ENCODE results near the gene MEG3. TPM values are rescaled to one million over a fixed set of nuclear protein-coding genes. Genes with fewer than 3 reads are reported as not detected.

Gene MEG3
- total and polyA plus RNA-seq, 2 of the 8 experiments (the other 6 are each of a cell fraction or from before 2014, with no cell fraction given): 0.17 to 1.1 TPM

DNA sequence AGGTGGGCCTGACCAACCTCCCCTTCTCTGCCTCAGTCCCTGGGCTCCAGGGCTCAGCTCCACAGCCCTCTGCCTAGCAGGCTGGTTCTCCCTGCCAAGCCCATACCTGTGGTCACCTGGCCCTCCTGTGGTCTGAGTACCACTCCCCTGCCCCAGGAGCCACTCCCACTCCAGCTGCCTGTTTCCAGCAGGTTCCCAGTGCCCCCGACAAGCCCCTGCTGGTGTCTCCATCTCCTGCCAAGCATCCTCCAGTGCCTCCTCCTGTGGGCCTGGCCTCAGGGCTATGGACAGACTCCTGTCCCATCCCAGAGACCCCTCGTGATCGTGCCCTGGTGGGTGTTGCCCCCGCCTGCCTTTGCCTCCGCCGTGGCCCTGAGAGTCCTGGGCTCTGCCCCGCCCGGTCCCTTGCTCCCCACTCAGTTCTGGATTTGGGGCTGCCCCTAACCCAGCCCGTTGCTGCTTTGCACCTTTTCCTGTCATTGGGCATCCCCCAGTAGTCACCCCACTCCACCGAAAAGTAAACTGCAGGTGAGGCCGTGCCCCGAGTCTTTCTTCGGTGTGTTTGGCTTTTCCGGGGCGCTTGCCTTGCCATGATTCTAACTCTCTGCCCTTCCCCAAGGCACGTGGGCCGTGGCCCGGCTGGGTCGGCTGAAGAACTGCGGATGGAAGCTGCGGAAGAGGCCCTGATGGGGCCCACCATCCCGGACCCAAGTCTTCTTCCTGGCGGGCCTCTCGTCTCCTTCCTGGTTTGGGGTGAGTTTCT is 9.8 kb downstream of the MEG3 start:
- Histone ChIP-seq H3K23ac (ENCODE audit: insufficient read length) (no peak overlapping the region), H2BK15ac (ENCODE audit: low read length) (no peak overlapping the region), H4K8ac (ENCODE audit: extremely low read depth, insufficient read depth, low read length) (no peak overlapping the region), H3K14ac (ENCODE audit: insufficient read length) (no peak overlapping the region), H4K5ac (ENCODE audit: insufficient read length, low read depth, low read length) (no peak overlapping the region), H2AK5ac (ENCODE audit: low read depth, low read length) (0 out of 2 replicates have a peak overlapping the region, but pooled peaks have one; percentile 75), H3K4me3 (ENCODE audit: extremely low read depth in 1 of 4, insufficient read depth in 2 of 4, low read depth in 3 of 4, low read length in 4 of 4) (no peak overlapping the region), H3K79me1 (ENCODE audit: low read depth, low read length) (no peaks in the 10 kb centered on the region), H3K79me2 (ENCODE audit: control insufficient read depth in 1 of 2, insufficient read depth in 2 of 2, low read length in 2 of 2) (no peaks in the 10 kb centered on the region), H3K36me3 (ENCODE audit: control insufficient read depth in 2 of 4, insufficient read depth in 4 of 4, low read length in 3 of 4) (no peaks in the 10 kb centered on the region), H2AFZ (ENCODE audit: low read length) (no peak overlapping the region), H2BK5ac (ENCODE audit: low read depth, low read length) (no peak overlapping the region), H3K4me1 (replicated peaks in 1 of 4; ENCODE audit: control insufficient read depth in 3 of 4, insufficient read depth in 4 of 4, low read length in 3 of 4) (peaks cover 0 to 31% (median 22%) of the 10 kb centered on the region in 4 experiments; a peak in 6 of 7 replicates), H3K4ac (replicated peaks; ENCODE audit: insufficient read length, low read depth, low read length) (no peak overlapping the region), H3K27ac (ENCODE audit: low read depth, low read length) (no peak overlapping the region), H2BK20ac (ENCODE audit: low read length) (no peak overlapping the region), H2BK12ac (ENCODE audit: low read depth, low read length) (no peak overlapping the region), H3K27me3 (replicated peaks in 1 of 4; ENCODE audit: control insufficient read depth in 3 of 4, extremely low read depth in 1 of 4, insufficient read depth in 3 of 4, low read length in 3 of 4) (no peaks in the 10 kb centered on the region; a peak in 2 of 7 replicates), H2BK120ac (replicated peaks; ENCODE audit: low read depth, low read length) (no peak overlapping the region), H4K20me1 (replicated peaks in 1 of 2; ENCODE audit: control insufficient read depth in 1 of 2, insufficient read depth in 2 of 2, low read length in 2 of 2) (no peaks in the 10 kb centered on the region), H3K9me3 (ENCODE audit: insufficient read depth in 2 of 2, low read depth in 1 of 2, low read length in 1 of 2) (no peaks in the 10 kb centered on the region), H4K91ac (replicated peaks; ENCODE audit: insufficient read length, low read length) (no peak overlapping the region), H3K9ac (replicated peaks in 1 of 4; ENCODE audit: extremely low read depth in 1 of 4, low read depth in 3 of 4, low read length in 3 of 4) (no peak overlapping the region), H3K4me2 (ENCODE audit: insufficient read depth in 1 of 2, low read depth in 2 of 2, low read length in 2 of 2) (no peak overlapping the region), H3K18ac (ENCODE audit: extremely low read depth, low read length) (no peak overlapping the region; the same call in 1 of the 2 replicates), H3K56ac (replicated peaks; ENCODE audit: insufficient read length, low read depth, low read length) (no peak overlapping the region), H3K23me2 (ENCODE audit: low read depth, low read length) (no peaks in the 10 kb centered on the region)
- WGBS, 2 experiments (ENCODE audit: extremely low coverage in 1 of 2, insufficient coverage in 1 of 2, insufficient read length in 1 of 2, insufficient replicate concordance in 2 of 2, low coverage in 1 of 2, low lambda C conversion rate in 2 of 2, missing lambda C conversion rate in 1 of 2): 87% methylated on average over 23 of the region's 24 CpGs; no CpG with 5 or more reads in 1 of the 2 experiments
- ChIA-PET CTCF (ENCODE audit: partially characterized antibody) (no interaction called here), POLR2A (ENCODE audit: partially characterized antibody) (no interaction called here)
- no peak for DNase-seq (ENCODE audit: low read depth in 1 of 2, low spot score in 2 of 2)
- no peak for TF ChIP-seq SP1 (IDR thresholded peaks at IDR 0.05; ENCODE audit: low read depth, low read length)
- TF ChIP-seq GABPA (IDR thresholded peaks at IDR 0.05; ENCODE audit: borderline replicate concordance, insufficient read depth, low read length): no peak
- TF ChIP-seq SP4 (IDR thresholded peaks at IDR 0.05; ENCODE audit: low read length): no peak
- no peak for TF ChIP-seq JUND (IDR thresholded peaks at IDR 0.05; ENCODE audit: low read length)
- TF ChIP-seq SIX5 (IDR thresholded peaks at IDR 0.05; ENCODE audit: low read depth, low read length): no peak
- TF ChIP-seq TAF1 (IDR thresholded peaks at IDR 0.05; ENCODE audit: low read depth, low read length): no peak
- TF ChIP-seq, protein P1, sequence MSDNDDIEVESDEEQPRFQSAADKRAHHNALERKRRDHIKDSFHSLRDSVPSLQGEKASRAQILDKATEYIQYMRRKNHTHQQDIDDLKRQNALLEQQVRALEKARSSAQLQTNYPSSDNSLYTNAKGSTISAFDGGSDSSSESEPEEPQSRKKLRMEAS (IDR thresholded peaks at IDR 0.05): no peak
- TF ChIP-seq MAFK (IDR thresholded peaks at IDR 0.05; ENCODE audit: low read depth, low read length): no peak
- no peak for TF ChIP-seq SP2 (IDR thresholded peaks at IDR 0.05; ENCODE audit: low read length)
- no peak for FAIRE-seq

Data from H1 (cell line).